ENCODE measurements around the gene CHST11. TPM values are rescaled to one million over a fixed set of nuclear protein-coding genes. Genes with fewer than 3 reads are reported as not detected.
A peak's percentile ranks its signal among the peaks of the same experiment; 100 is the strongest.

The CHST11 gene
- total and polyA plus RNA-seq, 10 of the 15 experiments (the other 5 are each of a cell fraction or from before 2014, with no cell fraction given) = 1.9 to 38.1 (median 17.2) TPM

GRCh38 chr12:104479123-104479662 lies 22.4 kb downstream of the CHST11 start:
- peak overlapping the region; percentile 88 for H3K4me2 ChIP-seq (ENCODE audit: control insufficient read depth, insufficient read depth)
- peaks cover 82% of the 10 kb centered on the region for H3K79me2 ChIP-seq (ENCODE audit: control insufficient read depth, insufficient read depth, low read length)
- peaks cover 36% of the 10 kb centered on the region for H3K4me1 ChIP-seq (ENCODE audit: control insufficient read depth, insufficient read depth, low read length)
- no peak for FAIRE-seq
- H3K27me3 ChIP-seq (replicated peaks in 1 of 2; ENCODE audit: control insufficient read depth in 2 of 2, insufficient read depth in 2 of 2, low read length in 1 of 2) = no peaks in the 10 kb centered on the region
- ChIA-PET CTCF (interaction anchor here (0.8 to 2.5 kb wide), 6 partner anchors 8 to 97 kb away, joined by 5 to 16 read pairs (median 8); partner anchors contain the start of gene CHST11), RAD21 (ENCODE audit: unreplicated experiment) (interaction anchor here (0.5 to 5.8 kb wide), 15 partner anchors 8 to 216 kb away, joined by 3 to 90 read pairs (median 8); partner anchors contain the start of gene CHST11), POLR2A (interaction anchor here (1.4 to 3.3 kb wide), 4 partner anchors 15 to 91 kb away, joined by 3 to 29 read pairs (median 12); no protein-coding TSS in a partner anchor), SMC1A (ENCODE audit: uncharacterized antibody, unreplicated experiment) (interaction anchor here (0.9 to 4.2 kb wide), 14 partner anchors 8 to 192 kb away, joined by 3 to 65 read pairs (median 12); no protein-coding TSS in a partner anchor)
- peak overlapping the region; percentile 94 for H3K27ac ChIP-seq (ENCODE audit: control insufficient read depth, insufficient read depth)
- 50% methylated on average over 3 of the region's 3 CpGs for WGBS (ENCODE audit: insufficient coverage, insufficient replicate concordance, low lambda C conversion rate, missing lambda C conversion rate)
- H3K9me3 ChIP-seq (replicated peaks; ENCODE audit: control insufficient read depth, insufficient read depth, low read length) = no peaks in the 10 kb centered on the region; the same call in 2 of the 3 replicates
- peak overlapping the region; percentile 65; the same call in 1 of the 2 replicates for H3K9ac ChIP-seq (ENCODE audit: control insufficient read depth, insufficient read depth, low read length)
- DNase-seq (ENCODE audit: low read depth, low spot score) = no peak
- intact Hi-C loops (cut with micrococcal nuclease; ENCODE audit: unreplicated experiment) (loop anchor here (2.0 to 5.0 kb wide), 3 partner anchors 16 to 103 kb away; no protein-coding TSS in a partner anchor), in situ Hi-C loops (cut with MboI) (no loop called here)
- peaks cover 0 to 12% of the 10 kb centered on the region in 2 experiments; a peak in 2 of 4 replicates for H3K36me3 ChIP-seq (ENCODE audit: control insufficient read depth in 2 of 2, insufficient read depth in 2 of 2, low read length in 1 of 2)
- peak; percentile 88 for TF ChIP-seq YY1 (IDR thresholded peaks at IDR 0.05; ENCODE audit: low read depth, low read length)
- no peak for TF ChIP-seq FOXK2 (IDR thresholded peaks at IDR 0.05)
- TSS peak; percentile 12 for BruUV-seq (replicated peaks)
- H2AFZ ChIP-seq (ENCODE audit: control insufficient read depth, low read depth, low read length) = no peak overlapping the region; the same call in 1 of the 2 replicates
- ATAC-seq = no peak; the same call in 2 of the 3 replicates
- peak overlapping the region; percentile 73; the same call in 1 of the 2 replicates for H3K4me3 ChIP-seq
- no peaks in the 10 kb centered on the region for H4K20me1 ChIP-seq (ENCODE audit: control insufficient read depth, insufficient read depth)

GRCh38 chr12:104480012-104480411 lies 23.3 kb downstream of the CHST11 start:
- no peak overlapping the region for H2AFZ ChIP-seq (ENCODE audit: control insufficient read depth, low read depth, low read length)
- intact Hi-C loops (cut with micrococcal nuclease; ENCODE audit: unreplicated experiment) = no loop called here
- RAD21 ChIA-PET (ENCODE audit: unreplicated experiment) = interaction anchor here (1.2 to 5.8 kb wide), 2 partner anchors 21 to 55 kb away, joined by 3 to 90 read pairs; partner anchors contain the start of gene CHST11
- no peak for TF ChIP-seq SMARCA5 (IDR thresholded peaks at IDR 0.05)
- TF ChIP-seq FOXM1 (IDR thresholded peaks at IDR 0.05; ENCODE audit: low read depth, low read length) = no peak
- no peak for TF ChIP-seq NFIC (IDR thresholded peaks at IDR 0.05; ENCODE audit: low read depth, low read length)
- TF ChIP-seq KDM1A (IDR thresholded peaks at IDR 0.05; ENCODE audit: borderline replicate concordance) = no peak
- no peak for TF ChIP-seq SIX5 (IDR thresholded peaks at IDR 0.05; ENCODE audit: low read depth, low read length, severe bottlenecking)
- no peak for TF ChIP-seq SUZ12 (IDR thresholded peaks at IDR 0.05; ENCODE audit: unreplicated experiment)
- TF ChIP-seq MTA3 (IDR thresholded peaks at IDR 0.05; ENCODE audit: borderline replicate concordance, low read length) = no peak
- no peak for TF ChIP-seq SPI1 (IDR thresholded peaks at IDR 0.05; ENCODE audit: borderline replicate concordance, insufficient read depth, low read depth, low read length)
- no peak for TF ChIP-seq MXI1 (IDR thresholded peaks at IDR 0.05; ENCODE audit: low read depth, low read length)
- no peak for TF ChIP-seq ATF2 (IDR thresholded peaks at IDR 0.05; ENCODE audit: low read length)
- no peak for TF ChIP-seq TCF12 (IDR thresholded peaks at IDR 0.05; ENCODE audit: low read depth, low read length)
- TF ChIP-seq SUPT20H (IDR thresholded peaks at IDR 0.05; ENCODE audit: borderline replicate concordance, control insufficient read depth, low read depth, low read length) = no peak
- no peak for TF ChIP-seq PAX8 (IDR thresholded peaks at IDR 0.05)
- no peak for TF ChIP-seq RBBP5 (conservative IDR thresholded peaks at IDR 0.05)
- TF ChIP-seq PML (IDR thresholded peaks at IDR 0.05; ENCODE audit: low read length) = no peak
- ATAC-seq (no peak), FAIRE-seq (no peak), DNase-seq (ENCODE audit: low read depth, low spot score) (no peak)
- H3K4me2 ChIP-seq (ENCODE audit: control insufficient read depth, insufficient read depth) = no peak overlapping the region
- POLR2A ChIA-PET = interaction anchor here (0.7 kb wide), 2 partner anchors 19 to 522 kb away, joined by 5 to 6 read pairs; no protein-coding TSS in a partner anchor
- H3K9me3 ChIP-seq (replicated peaks; ENCODE audit: control insufficient read depth, insufficient read depth, low read length) = no peaks in the 10 kb centered on the region; the same call in 2 of the 3 replicates
- in situ Hi-C loops (cut with MboI) = no loop called here
- BruUV-seq (replicated peaks) = no TSS peak
- H3K27me3 ChIP-seq (replicated peaks in 1 of 2; ENCODE audit: control insufficient read depth in 2 of 2, insufficient read depth in 2 of 2, low read length in 1 of 2) = no peaks in the 10 kb centered on the region
- peak overlapping the region; percentile 94; the same call in 1 of the 2 replicates for H3K27ac ChIP-seq (ENCODE audit: control insufficient read depth, insufficient read depth)
- peaks cover 0 to 12% of the 10 kb centered on the region in 2 experiments; a peak in 2 of 4 replicates for H3K36me3 ChIP-seq (ENCODE audit: control insufficient read depth in 2 of 2, insufficient read depth in 2 of 2, low read length in 1 of 2)
- SMC1A ChIA-PET (ENCODE audit: uncharacterized antibody, unreplicated experiment) = interaction anchor here (1.5 to 4.2 kb wide), 3 partner anchors 21 to 124 kb away, joined by 4 to 65 read pairs (median 14); no protein-coding TSS in a partner anchor
- H4K20me1 ChIP-seq (ENCODE audit: control insufficient read depth, insufficient read depth) = no peaks in the 10 kb centered on the region
- peaks cover 28% of the 10 kb centered on the region for H3K4me1 ChIP-seq (ENCODE audit: control insufficient read depth, insufficient read depth, low read length)
- WGBS (ENCODE audit: insufficient coverage, insufficient replicate concordance, low lambda C conversion rate, missing lambda C conversion rate) = 98% methylated on average over 3 of the region's 3 CpGs
- H3K4me3 ChIP-seq = no peak overlapping the region
- CTCF ChIA-PET = interaction anchor here (1.1 kb wide), 1 partner anchor 21 kb away, joined by 3 read pairs; no protein-coding TSS in a partner anchor
- H3K9ac ChIP-seq (ENCODE audit: control insufficient read depth, insufficient read depth, low read length) = no peak overlapping the region
- peaks cover 81% of the 10 kb centered on the region for H3K79me2 ChIP-seq (ENCODE audit: control insufficient read depth, insufficient read depth, low read length)
